PC-3 (cell line): ENCODE data around the gene TMEM163. TPM values are rescaled to one million over a fixed set of nuclear protein-coding genes. Genes with fewer than 3 reads are reported as not detected.

Experiments
- ATAC-seq: fragments of 200-7000 bp; cut with Tn5 transposase; 2 replicates; pipeline ENCODE4 v1.9.1; 2020; ENCODE audit warnings: mild to moderate bottlenecking, moderate library complexity
- BruUV-seq: library from RNA; stranded (reverse); fragments of 400-500 nt; replicated peaks from 2 replicates; lab custom pipeline; 2021; lab: Mats Ljungman, UMichigan
- CTCF ChIA-PET: fragments of 300-600 bp; sonication (Branson Sonifier 250); formaldehyde crosslinking; loops from one replicate; lab custom pipeline; 2022; ENCODE audit warnings: antibody characterized with exemption; lab: Charles Lee
- POLR2A ChIA-PET: fragments of 300-600 bp; sonication (Branson Sonifier 250); formaldehyde crosslinking; loops from one replicate; lab custom pipeline; 2022; ENCODE audit warnings: antibody characterized with exemption; ENCODE audit not compliant: unreplicated experiment; lab: Charles Lee
- DNase-seq: peaks from one replicate; pipeline ENCODE4 v3.0.0-alpha.2; 2015
- H2AFZ ChIP-seq: fragments of 300-600 bp; sonication (generic); 2 replicates; pipeline ENCODE4 v1.6.0; 2016; ENCODE audit warnings: antibody characterized with exemption, low read length
- H3F3A ChIP-seq: fragments of 300-600 bp; sonication (generic); one replicate; pipeline ENCODE4 v1.6.0; 2017; ENCODE audit warnings: antibody characterized with exemption, low read length, control low read depth, mild to moderate bottlenecking; ENCODE audit not compliant: unreplicated experiment
- H3K27ac ChIP-seq: fragments of 300-600 bp; sonication (generic); 2 replicates; pipeline ENCODE4 v1.5.1; 2016; ENCODE audit warnings: mild to moderate bottlenecking, low read length
- H3K27me3 ChIP-seq: fragments of 300-600 bp; sonication (generic); 2 replicates; pipeline ENCODE4 v1.6.1; 2016; ENCODE audit warnings: low read length, mixed read lengths
- H3K36me3 ChIP-seq: fragments of 300-600 bp; sonication (generic); 2 replicates; pipeline ENCODE4 v1.6.1; 2016; ENCODE audit warnings: low read depth, mixed run types, low read length, mixed read lengths
- H3K4me1 ChIP-seq: fragments of 300-600 bp; sonication (generic); 2 replicates; pipeline ENCODE4 v1.5.1; 2016; ENCODE audit warnings: low read length; ENCODE audit not compliant: insufficient read depth
- H3K4me2 ChIP-seq: fragments of 300-600 bp; sonication (generic); 2 replicates; pipeline ENCODE4 v1.6.0; 2016; ENCODE audit warnings: low read length
- H3K4me3 ChIP-seq: fragments of 300-600 bp; sonication (generic); 2 replicates; pipeline ENCODE4 v1.5.1; 2016; ENCODE audit warnings: mild to moderate bottlenecking, low read length, mixed read lengths
- H3K79me2 ChIP-seq: fragments of 300-600 bp; sonication (generic); 2 replicates; pipeline ENCODE4 v1.6.1; 2017; ENCODE audit warnings: low read length, mixed read lengths
- H3K9ac ChIP-seq: fragments of 300-600 bp; sonication (generic); 2 replicates; pipeline ENCODE4 v1.6.0; 2016; ENCODE audit warnings: mild to moderate bottlenecking, low read length
- H3K9me2 ChIP-seq: fragments of 300-600 bp; sonication (generic); replicated peaks from 2 replicates; pipeline ENCODE4 v1.6.1; 2016; ENCODE audit warnings: mixed run types, low read length, mixed read lengths
- H3K9me3 ChIP-seq: fragments of 300-600 bp; sonication (generic); 2 replicates; pipeline ENCODE4 v1.6.1; 2016; ENCODE audit warnings: low read length, mixed read lengths
- H4K20me1 ChIP-seq: fragments of 300-600 bp; sonication (generic); 2 replicates; pipeline ENCODE4 v1.6.1; 2016; ENCODE audit warnings: low read length, mixed read lengths
- CTCF ChIP-seq: fragments of 300-600 bp; sonication (generic); conservative IDR thresholded peaks from 2 replicates; pipeline ENCODE4 v1.5.1; 2017; ENCODE audit warnings: antibody characterized with exemption, low read depth, mild to moderate bottlenecking, low read length
- EZH2 ChIP-seq: fragments of 300-600 bp; sonication (generic); IDR thresholded peaks from one replicate; pipeline ENCODE4 v1.6.1; 2017; ENCODE audit warnings: antibody characterized with exemption, mild to moderate bottlenecking, low read length; ENCODE audit not compliant: unreplicated experiment
- EZH2phosphoT487 ChIP-seq: fragments of 300-600 bp; sonication (generic); IDR thresholded peaks from 2 replicates; pipeline ENCODE4 v1.6.1; 2018; ENCODE audit warnings: mild to moderate bottlenecking, antibody characterized with exemption, low read length, borderline replicate concordance
- intact Hi-C: fragments of 100-400 bp; cut with micrococcal nuclease; formaldehyde crosslinking; loops from 2 replicates; pipeline ENCODE4 v1.9.0; 2023
- total RNA-seq: library from RNA; depleted of rRNA; stranded (reverse); fragments of >200 nt; gene quantifications from 2 replicates; pipeline ENCODE4 v1.2.3, GENCODE V29; 2014

The TMEM163 gene
- total RNA-seq, 1 experiment from 2014 or later: 0.47 TPM

DNA sequence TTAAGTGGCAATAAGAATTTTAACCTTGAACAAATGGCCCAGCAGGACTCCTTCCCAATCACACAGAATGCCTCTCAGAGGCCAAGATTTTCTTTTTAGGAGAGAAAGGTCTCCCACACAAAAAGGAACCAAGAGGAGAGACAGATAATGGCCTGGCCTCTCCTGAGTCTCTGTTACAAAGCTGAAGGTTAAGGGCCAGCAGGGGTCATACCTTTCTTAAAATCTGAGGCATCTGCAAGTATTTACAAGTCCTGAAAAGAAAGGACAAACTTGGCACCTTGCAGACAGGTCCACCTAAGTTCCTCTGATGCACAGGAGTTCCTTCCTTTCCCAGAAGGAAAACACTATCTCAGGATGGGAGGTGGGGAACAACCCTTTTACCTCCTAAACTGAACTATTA lies 142.3 kb downstream of the TMEM163 start:
- Histone ChIP-seq H3K79me2 (no peaks in the 10 kb centered on the region), H3K9ac (no peak overlapping the region), H4K20me1 (no peaks in the 10 kb centered on the region), H3F3A (no peaks in the 10 kb centered on the region), H2AFZ (no peak overlapping the region), H3K4me2 (no peak overlapping the region), H3K36me3 (no peaks in the 10 kb centered on the region), H3K9me2 (no peaks in the 10 kb centered on the region), H3K4me3 (no peak overlapping the region), H3K27me3 (no peaks in the 10 kb centered on the region), H3K4me1 (no peaks in the 10 kb centered on the region), H3K9me3 (no peaks in the 10 kb centered on the region), H3K27ac (no peak overlapping the region)
- no TSS peak for BruUV-seq
- ChIA-PET POLR2A (no interaction called here), CTCF (no interaction called here)
- no peak for ATAC-seq
- intact Hi-C loops: loop anchor here (10.0 kb wide), 1 partner anchor 318 kb away; no protein-coding TSS in a partner anchor
- DNase-seq: no peak
- TF ChIP-seq CTCF (no peak), EZH2 (no peak), EZH2phosphoT487 (no peak)

- no peaks in the 10 kb centered on the region for H3K79me2 ChIP-seq
- CTCF ChIA-PET: no interaction called here
- ATAC-seq: no peak
Measured at GRCh38 chr2:134575888-134576287, 142.9 kb downstream of the TMEM163 start.

More at GRCh38 chr2:134575888-134576287, 142.9 kb downstream of the TMEM163 start:
- Histone ChIP-seq H3F3A (no peaks in the 10 kb centered on the region), H3K9ac (no peak overlapping the region), H3K27me3 (no peaks in the 10 kb centered on the region), H3K9me3 (no peaks in the 10 kb centered on the region), H4K20me1 (no peaks in the 10 kb centered on the region), H3K9me2 (no peaks in the 10 kb centered on the region), H3K36me3 (no peaks in the 10 kb centered on the region), H3K4me1 (no peaks in the 10 kb centered on the region), H3K4me3 (no peak overlapping the region), H3K27ac (no peak overlapping the region), H2AFZ (no peak overlapping the region), H3K4me2 (no peak overlapping the region)
- intact Hi-C loops: loop anchor here (10.0 kb wide), 1 partner anchor 319 kb away; no protein-coding TSS in a partner anchor
- BruUV-seq: no TSS peak
- TF ChIP-seq EZH2phosphoT487 (no peak), EZH2 (no peak), CTCF (no peak)
- DNase-seq: no peak
- POLR2A ChIA-PET: no interaction called here
